HEK293 (cell line): ENCODE data around the gene OBSCN.
A peak's percentile ranks its signal among the peaks of the same experiment; 100 is the strongest.

Experiments
- CTCF ChIA-PET: fragments of 350-600 bp; formaldehyde crosslinking; extraction: SDS; loops from one replicate; lab custom pipeline; 2021; ENCODE audit warnings: antibody characterized with exemption; lab: Yijun Ruan, JAX
- POLR2A ChIA-PET: fragments of 300-600 bp; formaldehyde crosslinking; extraction: SDS; loops from one replicate; lab custom pipeline; 2020; ENCODE audit warnings: antibody characterized with exemption, inconsistent platforms; lab: Yijun Ruan, JAX
- H3K27ac ChIP-seq: fragments of 200-500 bp; sonication (Bioruptor generic); 2 replicates; pipeline ENCODE4 v1.5.1; 2014; ENCODE audit warnings: low read depth, low read length, control low read depth, inconsistent platforms; ENCODE audit errors: extremely low read depth
- H3K36me3 ChIP-seq, 2 experiments: fragments of 200-500 bp in 1 of 2; sonication (Bioruptor generic) in 1 of 2; 1 replicate in 1 of 2; 2 replicates in 1 of 2; pipeline ENCODE4 v1.5.1; 2014 to 2017; ENCODE audit warnings: inconsistent platforms in 2 of 2, low read length in 2 of 2; ENCODE audit not compliant: control insufficient read depth in 2 of 2, insufficient read depth in 1 of 2
- H3K4me1 ChIP-seq: fragments of 200-500 bp; sonication (Bioruptor generic); 2 replicates; pipeline ENCODE4 v1.5.1; 2014; ENCODE audit warnings: mild to moderate bottlenecking, low read length, inconsistent platforms; ENCODE audit not compliant: control insufficient read depth, insufficient read depth
- H3K4me3 ChIP-seq: 2 replicates; pipeline ENCODE4 v1.5.1; 2011; ENCODE audit warnings: low read depth, mild to moderate bottlenecking, control low read depth, low read length, moderate library complexity
- H3K9me3 ChIP-seq: fragments of 200-500 bp; sonication (Bioruptor generic); 2 replicates; pipeline ENCODE4 v1.5.1; 2014; ENCODE audit warnings: low read depth, low read length, inconsistent platforms; ENCODE audit not compliant: control insufficient read depth, insufficient read depth
- GFI1B ChIP-seq: fragments of 450-650 bp; formaldehyde crosslinking; IDR thresholded peaks from 2 replicates; pipeline ENCODE4 v1.5.1; 2016; ENCODE audit warnings: missing biosample characterization, missing genetic modification characterization
- PRDM1 ChIP-seq: fragments of 450-650 bp; formaldehyde crosslinking; IDR thresholded peaks from 2 replicates; pipeline ENCODE4; 2016; ENCODE audit warnings: missing biosample characterization, missing genetic modification characterization
- REPIN1 ChIP-seq: fragments of 450-650 bp; formaldehyde crosslinking; IDR thresholded peaks from 2 replicates; pipeline ENCODE4 v1.5.1; 2017; ENCODE audit warnings: missing biosample characterization, missing genetic modification characterization, low read depth
- REST ChIP-seq: fragments of 450-650 bp; formaldehyde crosslinking; IDR thresholded peaks from 2 replicates; pipeline ENCODE4 v1.5.1; 2016; ENCODE audit warnings: missing biosample characterization, missing genetic modification characterization
- ZNF16 ChIP-seq: fragments of 450-650 bp; formaldehyde crosslinking; IDR thresholded peaks from 2 replicates; pipeline ENCODE4 v1.5.1; 2016; ENCODE audit warnings: low read depth, missing biosample characterization, missing genetic modification characterization
- ZNF18 ChIP-seq: fragments of 450-650 bp; formaldehyde crosslinking; IDR thresholded peaks from 2 replicates; pipeline ENCODE4 v1.5.1; 2016; ENCODE audit warnings: missing biosample characterization, missing genetic modification characterization
- ZNF239 ChIP-seq: fragments of 450-650 bp; formaldehyde crosslinking; IDR thresholded peaks from 2 replicates; pipeline ENCODE4 v1.5.1; 2016; ENCODE audit warnings: missing biosample characterization, missing genetic modification characterization
- ZNF473 ChIP-seq: fragments of 450-650 bp; formaldehyde crosslinking; IDR thresholded peaks from 2 replicates; pipeline ENCODE4 v1.5.1; 2017; ENCODE audit warnings: missing biosample characterization, missing genetic modification characterization
- ZNF701 ChIP-seq: fragments of 450-650 bp; formaldehyde crosslinking; IDR thresholded peaks from 2 replicates; pipeline ENCODE4 v1.5.1; 2016; ENCODE audit warnings: missing biosample characterization, missing genetic modification characterization
- ZNF747 ChIP-seq: fragments of 450-650 bp; formaldehyde crosslinking; IDR thresholded peaks from 2 replicates; pipeline ENCODE4 v1.5.1; 2016; ENCODE audit warnings: missing biosample characterization, missing genetic modification characterization
- TF ChIP-seq, protein P1 (sequence below): fragments of 450-650 bp; formaldehyde crosslinking; IDR thresholded peaks from 2 replicates; pipeline ENCODE4 v1.5.1; 2016; ENCODE audit warnings: missing biosample characterization, missing genetic modification characterization

Gene OBSCN

GRCh38 chr1:228333739-228334115 lies 125.9 kb downstream of the OBSCN start:
- H3K9me3 ChIP-seq = no peaks in the 10 kb centered on the region
- H3K4me1 ChIP-seq = no peaks in the 10 kb centered on the region
- TF ChIP-seq ZNF16 (tag by site-specific recombination) (no peak), ZNF239 (tag by site-specific recombination) (no peak), ZNF701 (tag by site-specific recombination) (no peak), REPIN1 (tag by site-specific recombination) (no peak), GFI1B (tag by site-specific recombination) (no peak), ZNF473 (no peak)
- TF ChIP-seq, all 188 proteins: peak for 0
- Histone ChIP-seq H3K27ac (no peak overlapping the region), H3K36me3 (no peaks in the 10 kb centered on the region), H3K4me3 (no peak overlapping the region)
- POLR2A ChIA-PET = no interaction called here
- CTCF ChIA-PET = no interaction called here

GRCh38 chr1:228334226-228334935 lies 126.5 kb downstream of the OBSCN start:
- no peak overlapping the region for H3K4me3 ChIP-seq
- POLR2A ChIA-PET = no interaction called here
- H3K27ac ChIP-seq = no peak overlapping the region
- H3K4me1 ChIP-seq = no peaks in the 10 kb centered on the region
- H3K9me3 ChIP-seq = no peaks in the 10 kb centered on the region
- peak; percentile 38; the same call in 1 of the 2 replicates for TF ChIP-seq REST (tag by site-specific recombination)
- TF ChIP-seq ZNF747 (tag by site-specific recombination) = no peak
- CTCF ChIA-PET = no interaction called here
- H3K36me3 ChIP-seq = peaks cover 0 to 6% of the 10 kb centered on the region in 2 experiments; a peak in 1 of 3 replicates

- Histone ChIP-seq H3K36me3 (peaks cover 0 to 8% of the 10 kb centered on the region in 2 experiments; a peak in 1 of 3 replicates), H3K4me3 (no peak overlapping the region), H3K4me1 (no peaks in the 10 kb centered on the region), H3K9me3 (no peaks in the 10 kb centered on the region), H3K27ac (no peak overlapping the region)
- ChIA-PET CTCF (no interaction called here), POLR2A (no interaction called here)
- TF ChIP-seq ZNF18 (tag by site-specific recombination) = no peak
These were observed 127.1 kb downstream of the OBSCN start for GRCh38 chr1:228334954-228335353.

DNA sequence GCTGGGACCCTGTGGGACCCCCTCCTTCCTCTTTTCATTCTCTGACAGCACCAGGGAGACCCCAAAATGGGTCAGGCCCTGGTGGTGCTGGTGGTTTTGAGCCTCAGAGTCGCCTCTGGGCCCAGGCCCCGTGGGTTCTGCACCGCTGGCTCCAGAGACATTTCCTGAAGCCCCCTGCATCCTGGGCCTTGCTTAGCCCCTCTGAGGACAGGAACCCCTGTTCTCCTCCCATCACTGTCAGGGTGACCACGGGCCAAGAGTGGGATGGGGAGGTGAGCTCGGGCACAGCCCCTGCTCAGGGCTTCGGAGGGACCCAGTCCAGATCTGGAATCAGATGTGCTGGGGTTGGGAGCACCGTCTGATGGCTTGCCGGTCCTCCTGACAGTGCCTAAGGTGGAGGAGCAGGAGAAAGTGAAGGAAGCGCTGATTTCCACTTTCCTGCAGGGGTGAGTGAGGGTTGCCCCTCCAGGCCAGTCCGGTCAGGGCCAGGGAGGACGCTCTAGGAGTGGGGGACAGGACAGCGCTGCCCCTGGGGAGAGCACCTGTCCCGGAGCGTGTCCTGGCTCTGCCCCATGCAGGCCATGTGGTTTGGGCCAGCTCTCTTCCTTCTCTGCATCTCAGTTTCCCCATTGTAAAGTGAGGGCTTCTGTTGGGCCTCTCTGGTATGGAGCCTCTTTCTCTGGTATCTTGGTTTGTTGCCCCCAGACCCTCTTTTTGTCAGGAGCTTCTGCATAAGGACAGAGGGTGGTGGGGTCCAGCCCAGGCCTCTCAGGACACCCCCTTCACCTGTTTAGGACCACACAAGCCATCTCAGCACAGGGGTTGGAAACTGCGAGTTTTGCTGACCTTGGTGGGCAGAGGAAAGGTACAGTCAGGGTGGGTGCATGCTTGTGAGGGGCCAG lies 127.8 kb downstream of the OBSCN start:
- CTCF ChIA-PET = no interaction called here
- TF ChIP-seq, protein P1, sequence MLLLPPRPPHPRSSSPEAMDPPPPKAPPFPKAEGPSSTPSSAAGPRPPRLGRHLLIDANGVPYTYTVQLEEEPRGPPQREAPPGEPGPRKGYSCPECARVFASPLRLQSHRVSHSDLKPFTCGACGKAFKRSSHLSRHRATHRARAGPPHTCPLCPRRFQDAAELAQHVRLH (tag by site-specific recombination) = no peak
- 0 out of 2 replicates have a peak, but pooled peaks have one; percentile 8 for TF ChIP-seq PRDM1 (tag by site-specific recombination)
- TF ChIP-seq, all 188 proteins: peak for 1

More for the DNA sequence above, 127.8 kb downstream of the OBSCN start:
- H3K27ac ChIP-seq = no peak overlapping the region
- peaks cover 0 to 8% of the 10 kb centered on the region in 2 experiments; a peak in 1 of 3 replicates for H3K36me3 ChIP-seq
- H3K4me3 ChIP-seq = no peak overlapping the region
- H3K9me3 ChIP-seq = no peaks in the 10 kb centered on the region
- no peaks in the 10 kb centered on the region for H3K4me1 ChIP-seq
- POLR2A ChIA-PET = no interaction called here
